ENCODE data around the gene GHSR.

The GHSR gene

GRCh38 chr3:172437713-172438112, 10.5 kb downstream of the GHSR start:
- no peak for DNase-seq

GRCh38 chr3:172415323-172415722, 32.9 kb downstream of the GHSR start:
- no peak for DNase-seq

GRCh38 chr3:172411478-172411947, 36.7 kb downstream of the GHSR start:
- DNase-seq, result no peak

- DNase-seq, result no peak
These were observed 37.4 kb downstream of the GHSR start for GRCh38 chr3:172410702-172411477.

- DNase-seq, result no peak
These were observed 40.4 kb downstream of the GHSR start for GRCh38 chr3:172407872-172408271.

- DNase-seq, result no peak
These were observed 42.3 kb downstream of the GHSR start for GRCh38 chr3:172405914-172406313.

- DNase-seq, result no peak
These were observed 43.9 kb downstream of the GHSR start for GRCh38 chr3:172404237-172404962.

- DNase-seq, result no peak
These were observed 45.2 kb downstream of the GHSR start for GRCh38 chr3:172402892-172403643.

GRCh38 chr3:172402090-172402489, 46.2 kb downstream of the GHSR start:
- DNase-seq, result no peak

GRCh38 chr3:172398484-172398883, 49.8 kb downstream of the GHSR start:
- DNase-seq, result no peak

- DNase-seq, result no peak
These were observed 50.4 kb downstream of the GHSR start for GRCh38 chr3:172397716-172398405.

- DNase-seq, result no peak
These were observed 51.9 kb downstream of the GHSR start for GRCh38 chr3:172396400-172396799.

- DNase-seq, result no peak
These were observed 53.6 kb downstream of the GHSR start for GRCh38 chr3:172394692-172395091.

Measured in EL (cell line).